Neural progenitor cell (in vitro differentiated cells): ENCODE results near the gene COL4A2. TPM values are rescaled to one million over a fixed set of nuclear protein-coding genes. Genes with fewer than 3 reads are reported as not detected.
A peak's percentile ranks its signal among the peaks of the same experiment; 100 is the strongest.

ENCODE experiments used
- DNase-seq: peaks from one replicate; pipeline ENCODE4 v3.0.0-alpha.2; 2016; ENCODE audit warnings: low spot score
- H2AFZ ChIP-seq: fragments of 200-600 bp; sonication (generic); replicated peaks from 2 replicates; pipeline ENCODE4 v1.6.1; 2016; ENCODE audit warnings: antibody characterized with exemption
- H3F3A ChIP-seq: fragments of 200-600 bp; sonication (generic); 2 replicates; pipeline ENCODE4 v1.6.1; 2016; ENCODE audit warnings: antibody characterized with exemption, low read depth
- H3K27ac ChIP-seq: fragments of 200-600 bp; sonication (generic); 2 replicates; pipeline ENCODE4 v1.5.1; 2016; ENCODE audit warnings: mild to moderate bottlenecking
- H3K27me3 ChIP-seq: fragments of 200-600 bp; sonication (generic); 2 replicates; pipeline ENCODE4 v1.6.1; 2016; ENCODE audit warnings: mild to moderate bottlenecking, moderate library complexity
- H3K36me3 ChIP-seq: fragments of 200-600 bp; sonication (generic); 2 replicates; pipeline ENCODE4 v1.5.1; 2016
- H3K4me1 ChIP-seq: fragments of 200-600 bp; sonication (generic); 2 replicates; pipeline ENCODE4 v1.6.1; 2016; ENCODE audit warnings: mixed run types
- H3K4me2 ChIP-seq: fragments of 200-600 bp; sonication (generic); 2 replicates; pipeline ENCODE4 v1.6.1; 2016
- H3K4me3 ChIP-seq: fragments of 200-600 bp; sonication (generic); 2 replicates; pipeline ENCODE4 v1.5.1; 2016
- H3K79me2 ChIP-seq: fragments of 200-600 bp; sonication (generic); 2 replicates; pipeline ENCODE4 v1.6.1; 2016; ENCODE audit warnings: low read depth
- H3K9ac ChIP-seq: fragments of 200-600 bp; sonication (generic); 2 replicates; pipeline ENCODE4 v1.6.1; 2016
- H3K9me3 ChIP-seq: fragments of 200-600 bp; sonication (generic); 2 replicates; pipeline ENCODE4 v1.5.1; 2016; ENCODE audit warnings: low read depth
- H4K20me1 ChIP-seq: fragments of 200-600 bp; sonication (generic); 2 replicates; pipeline ENCODE4 v1.6.1; 2016; ENCODE audit warnings: low read depth
- H3K27ac Mint-ChIP-seq: 3 replicates; pipeline ENCODE4 v1.8.0; 2021; ENCODE audit warnings: mixed read lengths
- H3K27me3 Mint-ChIP-seq: 2 replicates; pipeline ENCODE4 v1.8.0; 2022; ENCODE audit warnings: low read depth, mild to moderate bottlenecking, inconsistent platforms, moderate library complexity, mixed read lengths; ENCODE audit not compliant: insufficient read depth
- H3K36me3 Mint-ChIP-seq: 3 replicates; pipeline ENCODE4 v1.8.0; 2021; ENCODE audit warnings: mixed read lengths
- H3K4me1 Mint-ChIP-seq: 3 replicates; pipeline ENCODE4 v1.8.0; 2021; ENCODE audit warnings: mixed read lengths
- H3K4me3 Mint-ChIP-seq: 3 replicates; pipeline ENCODE4 v1.8.0; 2021; ENCODE audit warnings: mild to moderate bottlenecking, moderate library complexity, mixed read lengths
- H3K9me3 Mint-ChIP-seq: 3 replicates; pipeline ENCODE4 v1.8.0; 2020; ENCODE audit warnings: mixed read lengths
- EZH2 ChIP-seq: fragments of 200-600 bp; sonication (generic); IDR thresholded peaks from 2 replicates; pipeline ENCODE4 v1.6.1; 2017; ENCODE audit warnings: antibody characterized with exemption, mild to moderate bottlenecking, moderate library complexity
- EZH2phosphoT487 ChIP-seq: fragments of 200-600 bp; sonication (generic); IDR thresholded peaks from 2 replicates; pipeline ENCODE4 v1.6.1; 2017; ENCODE audit warnings: antibody characterized with exemption
- total RNA-seq: library from RNA; depleted of rRNA; stranded (reverse); fragments of >200 nt; gene quantifications from 2 replicates; pipeline ENCODE4 v1.2.3, GENCODE V29; 2015; ENCODE audit warnings: low replicate concordance
- TF ChIP-seq, protein P1 (sequence below): fragments of 200-600 bp; sonication (generic); IDR thresholded peaks from 2 replicates; pipeline ENCODE4 v1.5.1; 2017; ENCODE audit warnings: antibody characterized with exemption, mild to moderate bottlenecking

The COL4A2 gene
- total RNA-seq, 1 donor from 2014 or later = 73.6 TPM

DNA sequence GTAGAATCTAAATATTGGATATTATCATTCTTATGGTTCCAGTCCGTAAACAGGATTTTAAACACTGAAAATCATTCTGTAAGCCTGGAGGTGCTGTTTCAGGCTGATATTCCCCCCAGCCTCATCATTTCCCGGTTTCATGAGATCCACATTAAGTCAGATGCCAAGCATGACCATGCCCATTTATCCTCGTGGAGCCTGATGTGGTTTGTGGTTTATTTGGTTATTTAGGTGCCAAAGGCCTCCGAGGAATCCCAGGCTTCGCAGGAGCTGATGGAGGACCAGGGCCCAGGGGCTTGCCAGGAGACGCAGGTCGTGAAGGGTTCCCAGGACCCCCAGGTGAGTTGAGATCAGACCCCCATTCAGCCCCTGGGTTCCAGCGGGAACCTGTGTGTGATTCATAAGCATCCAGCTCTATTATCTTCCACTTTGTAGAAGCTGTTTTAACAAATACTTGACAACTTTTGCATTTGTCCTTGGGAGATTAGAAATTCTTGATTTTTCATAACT lies 162.0 kb downstream of the COL4A2 start:
- peaks cover 24% of the 10 kb centered on the region for H3K4me1 Mint-ChIP-seq
- Histone ChIP-seq H3K4me2 (no peak overlapping the region), H3F3A (peaks cover 20% of the 10 kb centered on the region), H3K36me3 (no peaks in the 10 kb centered on the region), H3K9ac (no peak overlapping the region), H2AFZ (no peak overlapping the region), H3K79me2 (no peaks in the 10 kb centered on the region), H4K20me1 (peaks cover 13% of the 10 kb centered on the region), H3K27me3 (no peaks in the 10 kb centered on the region), H3K27ac (no peak overlapping the region), H3K4me3 (no peak overlapping the region), H3K4me1 (peaks cover 19% of the 10 kb centered on the region), H3K9me3 (no peaks in the 10 kb centered on the region)
- no peak for DNase-seq
- H3K9me3 Mint-ChIP-seq = no peaks in the 10 kb centered on the region
- H3K27me3 Mint-ChIP-seq = no peaks in the 10 kb centered on the region
- no peak overlapping the region for H3K27ac Mint-ChIP-seq
- H3K36me3 Mint-ChIP-seq = peaks cover 33% of the 10 kb centered on the region
- no peak overlapping the region for H3K4me3 Mint-ChIP-seq
- TF ChIP-seq EZH2 = no peak
- TF ChIP-seq, protein P1, sequence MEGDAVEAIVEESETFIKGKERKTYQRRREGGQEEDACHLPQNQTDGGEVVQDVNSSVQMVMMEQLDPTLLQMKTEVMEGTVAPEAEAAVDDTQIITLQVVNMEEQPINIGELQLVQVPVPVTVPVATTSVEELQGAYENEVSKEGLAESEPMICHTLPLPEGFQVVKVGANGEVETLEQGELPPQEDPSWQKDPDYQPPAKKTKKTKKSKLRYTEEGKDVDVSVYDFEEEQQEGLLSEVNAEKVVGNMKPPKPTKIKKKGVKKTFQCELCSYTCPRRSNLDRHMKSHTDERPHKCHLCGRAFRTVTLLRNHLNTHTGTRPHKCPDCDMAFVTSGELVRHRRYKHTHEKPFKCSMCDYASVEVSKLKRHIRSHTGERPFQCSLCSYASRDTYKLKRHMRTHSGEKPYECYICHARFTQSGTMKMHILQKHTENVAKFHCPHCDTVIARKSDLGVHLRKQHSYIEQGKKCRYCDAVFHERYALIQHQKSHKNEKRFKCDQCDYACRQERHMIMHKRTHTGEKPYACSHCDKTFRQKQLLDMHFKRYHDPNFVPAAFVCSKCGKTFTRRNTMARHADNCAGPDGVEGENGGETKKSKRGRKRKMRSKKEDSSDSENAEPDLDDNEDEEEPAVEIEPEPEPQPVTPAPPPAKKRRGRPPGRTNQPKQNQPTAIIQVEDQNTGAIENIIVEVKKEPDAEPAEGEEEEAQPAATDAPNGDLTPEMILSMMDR = no peak
- no peak for TF ChIP-seq EZH2phosphoT487

GRCh38 chr13:110469597-110469996 lies 162.5 kb downstream of the COL4A2 start:
- peaks cover 19% of the 10 kb centered on the region for H3K4me1 ChIP-seq
- no peaks in the 10 kb centered on the region for H3K79me2 ChIP-seq
- H3K27me3 Mint-ChIP-seq = no peaks in the 10 kb centered on the region
- H2AFZ ChIP-seq = no peak overlapping the region
- H3K9me3 ChIP-seq = no peaks in the 10 kb centered on the region
- H3K4me3 Mint-ChIP-seq = no peak overlapping the region
- TF ChIP-seq EZH2 (no peak), EZH2phosphoT487 (no peak)
- TF ChIP-seq, protein P1 = no peak
- H3F3A ChIP-seq = peaks cover 20% of the 10 kb centered on the region
- H3K9ac ChIP-seq = no peak overlapping the region
- H3K9me3 Mint-ChIP-seq = no peaks in the 10 kb centered on the region
- no peak overlapping the region for H3K27ac Mint-ChIP-seq
- H3K4me1 Mint-ChIP-seq = peaks cover 24% of the 10 kb centered on the region
- peaks cover 36% of the 10 kb centered on the region for H3K36me3 Mint-ChIP-seq
- DNase-seq = no peak
- H4K20me1 ChIP-seq = peaks cover 13% of the 10 kb centered on the region
- H3K36me3 ChIP-seq = no peaks in the 10 kb centered on the region
- H3K27ac ChIP-seq = no peak overlapping the region
- no peak overlapping the region for H3K4me2 ChIP-seq
- H3K4me3 ChIP-seq = no peak overlapping the region
- no peaks in the 10 kb centered on the region for H3K27me3 ChIP-seq

GRCh38 chr13:110470272-110471009 lies 163.4 kb downstream of the COL4A2 start:
- Histone ChIP-seq H3K9ac (no peak overlapping the region), H3K9me3 (no peaks in the 10 kb centered on the region), H3K36me3 (no peaks in the 10 kb centered on the region), H3K79me2 (no peaks in the 10 kb centered on the region), H3K27ac (no peak overlapping the region), H3K4me3 (no peak overlapping the region), H4K20me1 (peaks cover 12% of the 10 kb centered on the region), H3K27me3 (no peaks in the 10 kb centered on the region), H3F3A (peaks cover 13% of the 10 kb centered on the region), H2AFZ (no peak overlapping the region), H3K4me1 (peaks cover 16% of the 10 kb centered on the region), H3K4me2 (no peak overlapping the region)
- Mint-ChIP-seq H3K9me3 (no peaks in the 10 kb centered on the region), H3K27ac (peak overlapping the region; percentile 72), H3K4me1 (peaks cover 19% of the 10 kb centered on the region), H3K4me3 (no peak overlapping the region), H3K27me3 (peaks cover 2% of the 10 kb centered on the region), H3K36me3 (peaks cover 39% of the 10 kb centered on the region)
- no peak for DNase-seq
- no peak for TF ChIP-seq EZH2
- TF ChIP-seq, protein P1 = no peak
- no peak for TF ChIP-seq EZH2phosphoT487
